Measurements from ENCODE around the gene BCAP29. TPM values are rescaled to one million over a fixed set of nuclear protein-coding genes. Genes with fewer than 3 reads are reported as not detected.
"Not testable (repeated sequence)": the region's sequence is repeated elsewhere in the genome, so short reads cannot be mapped to it uniquely, and the experiment has no call there.

The BCAP29 gene
- total RNA-seq: 10 to 100 TPM; 16.5 to 54.0 (median 28.9) TPM

DNA sequence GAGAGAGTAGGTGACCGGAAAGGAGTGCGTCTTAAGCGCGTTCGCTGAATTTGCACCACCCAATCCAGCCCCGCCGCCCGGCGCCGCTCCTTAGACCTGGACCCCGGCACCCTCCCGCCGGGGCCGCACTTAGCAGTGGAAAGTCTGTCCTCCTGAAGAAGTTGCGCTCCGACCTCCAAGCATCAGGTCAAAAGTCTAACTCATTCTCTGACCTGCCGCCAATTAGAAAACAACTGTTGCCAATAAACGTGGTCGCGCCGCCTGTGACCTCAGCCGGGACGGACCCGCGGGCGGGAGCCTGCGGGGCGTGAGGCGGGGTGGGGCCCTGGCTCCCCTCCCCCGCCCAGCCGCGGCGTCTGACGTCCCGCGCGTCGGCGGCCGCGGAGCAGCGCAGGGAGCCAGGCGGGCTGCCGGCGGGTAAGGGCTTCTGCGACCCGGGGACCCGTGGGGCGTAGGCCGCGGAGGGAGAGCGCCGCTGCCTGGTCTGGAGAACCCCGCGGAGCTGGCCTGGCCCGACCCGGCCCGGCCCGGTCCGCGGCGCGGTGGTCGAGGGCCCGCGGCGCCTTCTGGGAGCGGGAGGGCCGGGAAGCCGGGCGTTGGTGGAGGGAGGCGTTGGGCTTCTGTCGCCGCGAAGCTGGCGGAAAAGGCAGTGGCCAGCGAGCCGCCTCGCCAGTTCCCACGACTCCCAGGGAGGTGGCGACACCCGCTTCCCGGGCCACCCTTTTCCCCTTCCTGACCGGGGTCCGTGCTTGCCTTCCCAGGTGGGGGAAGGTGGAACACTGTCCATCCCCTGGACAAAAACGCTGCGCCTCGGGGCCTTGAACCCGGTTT lies at the start of gene BCAP29:
BCAP29 (plus strand) TSS at position 362 of the 831 bp plus-strand sequence. CDS start 527 bp downstream, outside the sequence.
- H3K4me3 ChIP-seq: peak within 1 kb of the TSS; percentile 76 to 98 (median 95)
- H3K27ac ChIP-seq: peak within 1 kb of the TSS; percentile 66 to 89
- H3K4me1 ChIP-seq (replicated peaks in 1 of 2): peaks cover 4 to 5% of the 10 kb centered on the region in 2 donors
- in situ Hi-C loops (cut with MboI; ENCODE audit: low pct_unique_long_range_greater_than_20kb in 2 of 9, low sequenced_read_pairs in 9 of 9, unreplicated experiment in 9 of 9): loop anchor here in 1 of 9 experiments (10.0 kb wide), 1 partner anchor 145 kb away; no protein-coding TSS in a partner anchor
- WGBS, 10 experiments: 0 to 3% (median 0%) methylated on average over 2 to 19 of the region's 89 CpGs; no CpG with 5 or more reads in 3 of the 10 experiments
- peak; percentile 92 to 96 (median 94) for ATAC-seq (replicated peaks in 6 of 8)

DNA sequence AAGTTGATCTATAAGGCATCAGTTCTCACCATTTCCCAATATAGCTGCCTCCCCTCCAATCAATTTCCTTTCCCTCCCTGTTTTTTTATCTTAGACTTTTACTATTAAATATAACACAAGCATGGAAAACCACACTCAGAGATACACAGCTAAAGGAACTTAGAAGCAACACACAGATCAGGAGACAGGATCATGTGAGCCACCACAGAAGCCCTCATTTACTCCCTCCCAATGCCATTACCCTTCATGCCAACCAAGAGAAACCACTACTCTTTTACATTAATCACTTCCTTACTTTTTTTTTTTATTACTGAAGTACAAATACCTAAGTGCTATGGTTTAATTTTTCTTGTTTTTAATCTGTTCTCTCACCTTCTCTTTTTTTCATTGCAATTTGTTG lies 49.3 kb upstream of the BCAP29 start:
- ATAC-seq (replicated peaks in 6 of 8): no peak
- no peak overlapping the region for H3K27ac ChIP-seq
- H3K4me1 ChIP-seq (replicated peaks in 1 of 2): no peaks in the 10 kb centered on the region
- no peak overlapping the region for H3K4me3 ChIP-seq
- in situ Hi-C loops (cut with MboI; ENCODE audit: low pct_unique_long_range_greater_than_20kb in 2 of 9, low sequenced_read_pairs in 9 of 9, unreplicated experiment in 9 of 9): no loop called here

GRCh38 chr7:107534139-107534538 lies 45.9 kb upstream of the BCAP29 start:
- in situ Hi-C loops (cut with MboI; ENCODE audit: low pct_unique_long_range_greater_than_20kb in 2 of 9, low sequenced_read_pairs in 9 of 9, unreplicated experiment in 9 of 9): no loop called here
- no peak overlapping the region for H3K27ac ChIP-seq
- ATAC-seq (replicated peaks in 6 of 8): no peak
- H3K4me1 ChIP-seq (replicated peaks in 1 of 2): no peaks in the 10 kb centered on the region
- no peak overlapping the region for H3K4me3 ChIP-seq

GRCh38 chr7:107537228-107537627 lies 42.8 kb upstream of the BCAP29 start:
- H3K4me1 ChIP-seq (replicated peaks in 1 of 2); H3K4me3 ChIP-seq; H3K27ac ChIP-seq; in situ Hi-C loops (cut with MboI; ENCODE audit: low pct_unique_long_range_greater_than_20kb in 2 of 9, low sequenced_read_pairs in 9 of 9, unreplicated experiment in 9 of 9); ATAC-seq (replicated peaks in 6 of 8): not testable (repeated sequence)
- WGBS, 10 experiments: 86 to 100% (median 100%) methylated on average over 1 to 3 of the region's 4 CpGs; no CpG with 5 or more reads in 2 of the 10 experiments

DNA sequence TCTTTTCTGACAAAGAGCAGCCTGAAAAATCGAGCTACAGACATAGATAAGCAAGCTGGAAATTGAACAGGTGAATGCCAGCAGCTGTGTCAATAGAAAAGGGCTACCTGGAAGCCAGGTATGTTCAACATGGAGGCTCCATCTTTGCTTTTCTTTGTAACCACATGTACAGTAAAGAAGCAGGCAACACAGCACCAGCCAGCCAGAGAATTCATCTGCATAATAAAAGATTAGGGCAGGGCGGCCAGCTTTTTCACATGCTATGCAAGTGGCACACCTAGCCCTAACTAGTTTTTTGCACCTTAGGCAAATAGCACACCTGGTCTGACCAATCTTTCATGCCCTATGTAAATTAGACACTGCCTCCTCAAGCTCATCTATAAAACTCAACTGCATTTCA lies 42.0 kb upstream of the BCAP29 start:
- ATAC-seq (replicated peaks in 6 of 8): no peak
- H3K4me1 ChIP-seq (replicated peaks in 1 of 2): no peaks in the 10 kb centered on the region
- WGBS, 10 experiments: 45 to 92% (median 75%) methylated on average over 1 to 2 of the region's 2 CpGs; no CpG with 5 or more reads in 2 of the 10 experiments

DNA sequence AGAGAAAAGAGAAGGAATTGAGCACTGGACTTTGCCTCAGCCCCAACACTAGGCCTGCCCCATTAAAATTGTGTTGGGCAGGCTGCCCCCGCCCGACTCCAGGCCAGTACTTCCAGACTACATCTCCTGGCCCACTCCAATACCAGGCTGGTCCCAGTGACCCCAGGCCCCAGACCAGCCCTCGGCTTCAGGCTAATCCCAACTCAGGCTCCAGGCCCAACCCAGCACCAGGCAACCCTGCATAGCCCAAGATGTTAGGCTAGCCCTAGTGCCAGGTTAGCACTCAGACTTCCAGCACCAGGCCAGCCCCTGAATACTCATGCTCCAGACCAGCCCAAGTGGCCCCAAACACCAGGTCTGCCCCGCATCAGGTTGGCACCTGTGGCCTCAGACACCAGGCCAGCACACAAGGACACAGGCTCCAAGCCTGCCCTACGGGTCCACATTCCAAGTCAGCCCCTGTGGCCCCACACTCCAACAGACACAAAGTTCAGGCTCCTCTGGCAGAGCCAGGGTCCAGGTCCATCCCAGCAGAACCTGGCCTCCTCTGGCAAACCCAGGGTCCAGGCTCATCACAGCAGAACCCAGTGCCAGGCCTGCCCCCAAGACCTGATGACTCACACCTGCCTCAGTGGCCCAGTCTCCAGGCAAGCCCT lies 36.6 kb upstream of the BCAP29 start:
- Histone ChIP-seq H3K4me3 (no peak overlapping the region), H3K4me1 (replicated peaks in 1 of 2) (no peaks in the 10 kb centered on the region), H3K27ac (no peak overlapping the region)
- no peak for ATAC-seq (replicated peaks in 6 of 8)
- in situ Hi-C loops (cut with MboI; ENCODE audit: low pct_unique_long_range_greater_than_20kb in 2 of 9, low sequenced_read_pairs in 9 of 9, unreplicated experiment in 9 of 9): no loop called here
- WGBS, 10 experiments: 70 to 100% (median 80%) methylated on average over 1 to 2 of the region's 5 CpGs; no CpG with 5 or more reads in 7 of the 10 experiments

More for the DNA sequence above, 42.0 kb upstream of the BCAP29 start:
- Histone ChIP-seq H3K4me3 (no peak overlapping the region), H3K27ac (no peak overlapping the region)
- in situ Hi-C loops (cut with MboI; ENCODE audit: low pct_unique_long_range_greater_than_20kb in 2 of 9, low sequenced_read_pairs in 9 of 9, unreplicated experiment in 9 of 9): no loop called here

- H3K27ac ChIP-seq: no peak overlapping the region
- no peak overlapping the region for H3K4me3 ChIP-seq
- WGBS, 10 experiments: 81 to 100% (median 100%) methylated on average over 1 to 4 of the region's 4 CpGs
- in situ Hi-C loops (cut with MboI; ENCODE audit: low pct_unique_long_range_greater_than_20kb in 2 of 9, low sequenced_read_pairs in 9 of 9, unreplicated experiment in 9 of 9): no loop called here
- H3K4me1 ChIP-seq (replicated peaks in 1 of 2): no peaks in the 10 kb centered on the region
- no peak for ATAC-seq (replicated peaks in 6 of 8)
These were observed 35.0 kb upstream of the BCAP29 start for GRCh38 chr7:107544848-107545591.

DNA sequence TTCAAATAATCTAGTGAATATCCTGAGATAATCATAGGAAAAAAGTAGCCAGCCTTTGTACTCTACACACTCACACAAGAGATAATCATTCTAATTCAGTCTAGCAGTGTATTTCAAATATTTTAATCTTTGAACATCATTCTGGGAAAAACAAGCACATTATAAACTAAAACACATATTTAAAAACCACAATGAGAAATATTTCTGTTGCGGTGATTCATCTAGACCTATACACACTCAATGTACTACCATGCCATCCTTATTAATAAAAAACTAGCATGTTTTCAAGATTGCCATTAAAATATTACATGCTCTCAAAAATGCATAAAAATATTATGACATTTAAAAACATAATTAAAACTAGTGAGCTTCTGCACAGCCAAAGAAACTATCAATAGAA lies 28.1 kb upstream of the BCAP29 start:
- Histone ChIP-seq H3K27ac (no peak overlapping the region), H3K4me3 (no peak overlapping the region), H3K4me1 (replicated peaks in 1 of 2) (no peaks in the 10 kb centered on the region)
- no peak for ATAC-seq (replicated peaks in 6 of 8)
- WGBS, 10 experiments: 25 to 100% (median 100%) methylated on average over 1 of the region's 1 CpG; no CpG with 5 or more reads in 3 of the 10 experiments
- in situ Hi-C loops (cut with MboI; ENCODE audit: low pct_unique_long_range_greater_than_20kb in 2 of 9, low sequenced_read_pairs in 9 of 9, unreplicated experiment in 9 of 9): no loop called here

GRCh38 chr7:107555893-107556292 lies 24.2 kb upstream of the BCAP29 start:
- no peaks in the 10 kb centered on the region for H3K4me1 ChIP-seq (replicated peaks in 1 of 2)
- H3K27ac ChIP-seq: no peak overlapping the region
- in situ Hi-C loops (cut with MboI; ENCODE audit: low pct_unique_long_range_greater_than_20kb in 2 of 9, low sequenced_read_pairs in 9 of 9, unreplicated experiment in 9 of 9): no loop called here
- WGBS, 10 experiments: 80 to 100% (median 100%) methylated on average over 1 to 3 of the region's 3 CpGs; no CpG with 5 or more reads in 3 of the 10 experiments
- H3K4me3 ChIP-seq: no peak overlapping the region
- ATAC-seq (replicated peaks in 6 of 8): no peak

GRCh38 chr7:107559864-107560263 lies 20.2 kb upstream of the BCAP29 start:
- H3K4me3 ChIP-seq: no peak overlapping the region
- 45 to 100% (median 92%) methylated on average over 1 to 2 of the region's 2 CpGs; no CpG with 5 or more reads in 2 of the 10 experiments for WGBS, 10 experiments
- in situ Hi-C loops (cut with MboI; ENCODE audit: low pct_unique_long_range_greater_than_20kb in 2 of 9, low sequenced_read_pairs in 9 of 9, unreplicated experiment in 9 of 9): no loop called here
- no peak for ATAC-seq (replicated peaks in 6 of 8)
- H3K27ac ChIP-seq: no peak overlapping the region
- H3K4me1 ChIP-seq (replicated peaks in 1 of 2): peaks cover 3 to 8% of the 10 kb centered on the region in 2 donors

DNA sequence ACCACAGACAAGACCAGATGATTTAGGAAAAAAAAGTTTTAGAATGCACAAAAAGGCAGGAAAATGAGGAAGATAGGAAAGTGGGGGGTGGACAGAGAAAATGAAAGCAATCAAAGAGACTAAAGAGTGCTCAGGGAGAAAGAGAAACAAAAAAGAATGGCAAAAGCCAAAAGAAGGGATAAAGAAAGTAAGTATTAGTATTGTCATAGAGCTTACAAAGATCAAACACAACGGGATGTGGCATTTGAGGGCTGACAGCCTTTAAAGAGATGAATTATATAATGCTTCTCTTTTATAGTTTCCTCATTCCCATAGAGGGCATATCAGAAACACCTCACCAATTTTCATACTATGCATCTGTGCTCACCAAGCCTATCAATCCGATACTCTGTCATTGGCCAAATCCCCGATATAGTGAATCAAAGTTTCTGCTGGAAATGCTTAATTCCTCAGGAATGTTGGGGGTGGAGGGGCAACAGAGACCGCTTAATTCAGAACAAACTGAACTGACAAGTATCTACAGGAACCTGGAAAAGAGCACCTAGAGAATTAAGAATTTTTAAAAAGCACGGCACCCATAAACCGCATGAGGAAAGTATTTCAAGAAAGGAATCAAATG lies 19.0 kb upstream of the BCAP29 start:
- Histone ChIP-seq H3K4me3 (no peak overlapping the region), H3K27ac (no peak overlapping the region), H3K4me1 (replicated peaks in 1 of 2) (peaks cover 8 to 11% of the 10 kb centered on the region in 2 donors)
- 72 to 98% (median 91%) methylated on average over 2 to 6 of the region's 6 CpGs for WGBS, 10 experiments
- ATAC-seq (replicated peaks in 6 of 8): no peak
- in situ Hi-C loops (cut with MboI; ENCODE audit: low pct_unique_long_range_greater_than_20kb in 2 of 9, low sequenced_read_pairs in 9 of 9, unreplicated experiment in 9 of 9): no loop called here

DNA sequence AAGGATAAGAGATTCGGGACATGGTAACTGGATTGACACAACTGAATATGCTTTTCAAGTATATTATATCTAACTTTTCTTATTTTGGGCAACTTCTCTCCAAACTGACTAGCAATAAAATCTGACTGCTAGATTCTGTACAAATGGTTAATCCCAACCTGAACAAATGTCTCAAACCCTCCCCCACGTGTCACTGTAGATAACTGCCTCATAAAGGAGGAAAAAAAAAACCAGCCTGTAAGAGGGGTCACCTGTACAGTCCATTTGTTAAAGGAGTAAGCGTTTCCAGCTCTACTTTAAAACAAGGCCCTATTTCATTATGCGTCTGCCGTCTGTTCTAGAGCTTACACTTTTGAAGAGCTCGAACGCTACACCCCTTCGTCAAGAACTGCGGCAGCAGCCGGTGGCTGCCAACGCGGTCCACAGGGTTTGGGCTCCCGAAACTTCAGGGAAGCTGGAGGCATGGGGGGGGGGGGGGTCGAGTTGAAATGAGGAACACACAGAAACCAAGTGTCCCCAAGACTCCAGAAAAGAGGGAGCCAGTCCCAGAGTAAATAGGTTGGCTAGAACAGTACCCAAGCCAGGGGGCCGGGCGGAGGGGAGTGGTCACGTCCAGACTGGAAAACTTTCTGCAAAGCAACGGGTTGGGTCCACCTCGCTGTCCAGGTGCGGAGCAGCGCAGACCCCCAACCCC lies 16.8 kb upstream of the BCAP29 start:
- in situ Hi-C loops (cut with MboI; ENCODE audit: low pct_unique_long_range_greater_than_20kb in 2 of 9, low sequenced_read_pairs in 9 of 9, unreplicated experiment in 9 of 9): no loop called here
- WGBS, 10 experiments: 0 to 75% (median 20%) methylated on average over 1 to 7 of the region's 21 CpGs; no CpG with 5 or more reads in 1 of the 10 experiments
- H3K27ac ChIP-seq: peak overlapping the region; percentile 78 to 91

More for the DNA sequence above, 16.8 kb upstream of the BCAP29 start:
- Histone ChIP-seq H3K4me1 (replicated peaks in 1 of 2) (peaks cover 8 to 11% of the 10 kb centered on the region in 2 donors), H3K4me3 (peak overlapping the region; percentile 75 to 99 (median 94))
- ATAC-seq (replicated peaks in 6 of 8): peak; percentile 63 to 85 (median 76)
